Left forelimb (tissue), 1 donor: ENCODE results near the gene PTPRE.

Source experiments
- DNase-seq: peaks from one replicate; pipeline ENCODE4 v3.0.0-alpha.2; 2018; ENCODE audit warnings: low spot score

The PTPRE gene

GRCh38 chr10:127906548-127907377 is at the start of gene PTPRE:
PTPRE (plus strand) TSS chr10:127907103; CDS start chr10:128040882, 133,779 bp downstream.
- DNase-seq, result peak; percentile 84

- peak; percentile 59 for DNase-seq
These were observed 46.3 kb upstream of the PTPRE start for GRCh38 chr10:127860592-127860991.

GRCh38 chr10:127863231-127863825 is 43.6 kb upstream of the PTPRE start:
- no peak for DNase-seq

GRCh38 chr10:127866276-127867013 is 40.5 kb upstream of the PTPRE start:
- no peak for DNase-seq

GRCh38 chr10:127867805-127868204 is 39.1 kb upstream of the PTPRE start:
- DNase-seq, result no peak

- no peak for DNase-seq
These were observed 37.6 kb upstream of the PTPRE start for GRCh38 chr10:127869329-127869728.

- no peak for DNase-seq
These were observed 35.3 kb upstream of the PTPRE start for GRCh38 chr10:127871631-127872010.

GRCh38 chr10:127872011-127872761 is 34.7 kb upstream of the PTPRE start:
- no peak for DNase-seq

- no peak for DNase-seq
These were observed 33.9 kb upstream of the PTPRE start for GRCh38 chr10:127872871-127873600.

GRCh38 chr10:127873901-127874470 is 32.9 kb upstream of the PTPRE start:
- DNase-seq, result no peak

- DNase-seq, result no peak
These were observed 32.0 kb upstream of the PTPRE start for GRCh38 chr10:127874671-127875448.

GRCh38 chr10:127875449-127875765 is 31.5 kb upstream of the PTPRE start:
- no peak for DNase-seq

GRCh38 chr10:127875916-127876315 is 31.0 kb upstream of the PTPRE start:
- no peak for DNase-seq

GRCh38 chr10:127877116-127877515 is 29.8 kb upstream of the PTPRE start:
- no peak for DNase-seq

- DNase-seq, result no peak
These were observed 29.2 kb upstream of the PTPRE start for GRCh38 chr10:127877699-127878098.

- DNase-seq, result no peak
These were observed 28.3 kb upstream of the PTPRE start for GRCh38 chr10:127878475-127879055.

GRCh38 chr10:127880557-127880956 is 26.3 kb upstream of the PTPRE start:
- DNase-seq, result no peak

- DNase-seq, result no peak
These were observed 25.6 kb upstream of the PTPRE start for GRCh38 chr10:127881262-127881661.

- no peak for DNase-seq
These were observed 24.5 kb upstream of the PTPRE start for GRCh38 chr10:127882391-127882790.

GRCh38 chr10:127882801-127883459 is 24.0 kb upstream of the PTPRE start:
- DNase-seq, result no peak
